Fibroblast of upper back skin (primary cell): ENCODE results near the gene DOC2A.
"Not testable (repeated sequence)": the region's sequence is repeated elsewhere in the genome, so short reads cannot be mapped to it uniquely, and the experiment has no call there.

Source experiments
- DNase-seq: peaks from one replicate; pipeline ENCODE4 v3.0.0-alpha.2; 2013

Gene DOC2A

GRCh38 chr16:30026449-30026848 is 15.6 kb upstream of the DOC2A start:
- no peak for DNase-seq

- no peak for DNase-seq
Observed at GRCh38 chr16:30025574-30025973, 14.7 kb upstream of the DOC2A start.

GRCh38 chr16:30025156-30025555 is 14.3 kb upstream of the DOC2A start:
- DNase-seq: no peak

GRCh38 chr16:30024451-30024850 is 13.6 kb upstream of the DOC2A start:
- DNase-seq: no peak

GRCh38 chr16:30023586-30023985 is 12.8 kb upstream of the DOC2A start:
- DNase-seq: no peak

- no peak for DNase-seq
Observed at GRCh38 chr16:30022887-30023286, 12.1 kb upstream of the DOC2A start, which contains the start of gene C16orf92. Gene C16orf92 (plus strand): TSS chr16:30023198. CDS start chr16:30023341, 143 bp downstream.

GRCh38 chr16:30018731-30019158 is 7.9 kb upstream of the DOC2A start:
- DNase-seq: peak; percentile 66

- not testable (repeated sequence) for DNase-seq
Observed at GRCh38 chr16:30017937-30018336, 7.1 kb upstream of the DOC2A start.

- no peak for DNase-seq
Observed at GRCh38 chr16:30017277-30017656, 6.4 kb upstream of the DOC2A start.

- DNase-seq: no peak
Observed at GRCh38 chr16:30016555-30017276, 5.9 kb upstream of the DOC2A start.

GRCh38 chr16:30015450-30015849 is 4.6 kb upstream of the DOC2A start:
- DNase-seq: not testable (repeated sequence)

GRCh38 chr16:30012598-30012997 is 1.8 kb upstream of the DOC2A start:
- not testable (repeated sequence) for DNase-seq

- no peak for DNase-seq
Observed at GRCh38 chr16:30011714-30012504, 1.1 kb upstream of the DOC2A start.

- no peak for DNase-seq
Observed at GRCh38 chr16:30009990-30010843, 610 bp downstream of the DOC2A start.

- DNase-seq: no peak
Observed at GRCh38 chr16:30009085-30009862, 1.6 kb downstream of the DOC2A start.

GRCh38 chr16:30007378-30007895 is 3.4 kb downstream of the DOC2A start:
- DNase-seq: no peak

- DNase-seq: no peak
Observed at GRCh38 chr16:30006659-30007377, 4.0 kb downstream of the DOC2A start.

- DNase-seq: no peak
Observed at GRCh38 chr16:30006095-30006473, 4.7 kb downstream of the DOC2A start.

- peak; percentile 35 for DNase-seq
Observed at GRCh38 chr16:30005341-30006094, 5.3 kb downstream of the DOC2A start.

GRCh38 chr16:30004811-30005242 is 6.0 kb downstream of the DOC2A start:
- DNase-seq: no peak

- DNase-seq: no peak
Observed at GRCh38 chr16:30004424-30004776, 6.4 kb downstream of the DOC2A start.
